Effector memory CD8-positive, alpha-beta T cell (primary cell): ENCODE data around the gene SNTB2.
"Not testable (repeated sequence)": the region's sequence is repeated elsewhere in the genome, so short reads cannot be mapped to it uniquely, and the experiment has no call there.

Source experiments
- ATAC-seq: fragments of 150-1000 bp; cut with Tn5 transposase; replicated peaks from 2 replicates; pipeline ENCODE4 v1.10.0; 2021; ENCODE audit warnings: mild to moderate bottlenecking, moderate library complexity
- DNase-seq, 3 experiments: peaks; one replicate each; pipeline ENCODE4 v3.0.0; 2021
- H3K27ac Mint-ChIP-seq, 2 donors: one replicate each; pipeline ENCODE4 v1.8.0; 2022; ENCODE audit warnings: mild to moderate bottlenecking in 2 of 2, mixed read lengths in 2 of 2, moderate library complexity in 2 of 2
- H3K27me3 Mint-ChIP-seq, 2 donors: one replicate each; pipeline ENCODE4 v1.8.0; 2022; ENCODE audit warnings: mixed read lengths in 2 of 2
- H3K36me3 Mint-ChIP-seq: one replicate; pipeline ENCODE4 v1.8.0; 2022; ENCODE audit warnings: mild to moderate bottlenecking, moderate library complexity, mixed read lengths; ENCODE audit not compliant: insufficient read depth
- H3K4me1 Mint-ChIP-seq, 2 donors: one replicate each; pipeline ENCODE4 v1.8.0; 2022; ENCODE audit warnings: low read depth in 2 of 2, mixed read lengths in 2 of 2
- H3K4me3 Mint-ChIP-seq, 2 donors: one replicate each; pipeline ENCODE4 v1.8.0; 2022; ENCODE audit warnings: mild to moderate bottlenecking in 2 of 2, mixed read lengths in 2 of 2, moderate library complexity in 2 of 2
- H3K9me3 Mint-ChIP-seq, 2 donors: one replicate each; pipeline ENCODE4 v1.8.0; 2022; ENCODE audit warnings: mixed read lengths in 2 of 2

The SNTB2 gene

GRCh38 chr16:69260506-69260905 lies 73.5 kb downstream of the SNTB2 start:
- H3K27ac Mint-ChIP-seq: peak overlapping the region in 1 of 2 donors; percentile 47
- no peak overlapping the region for H3K4me3 Mint-ChIP-seq
- no peaks in the 10 kb centered on the region for H3K27me3 Mint-ChIP-seq
- peaks cover 4 to 18% of the 10 kb centered on the region in 2 donors for H3K4me1 Mint-ChIP-seq
- no peak for ATAC-seq
- H3K36me3 Mint-ChIP-seq: peaks cover 29% of the 10 kb centered on the region
- no peaks in the 10 kb centered on the region for H3K9me3 Mint-ChIP-seq
- DNase-seq: no peak

GRCh38 chr16:69266334-69267063 lies 79.5 kb downstream of the SNTB2 start:
- peaks cover 0 to 11% of the 10 kb centered on the region in 2 donors for H3K4me1 Mint-ChIP-seq
- no peaks in the 10 kb centered on the region for H3K27me3 Mint-ChIP-seq
- no peaks in the 10 kb centered on the region for H3K9me3 Mint-ChIP-seq
- H3K4me3 Mint-ChIP-seq: no peak overlapping the region
- H3K27ac Mint-ChIP-seq: no peak overlapping the region
- DNase-seq (no peak), ATAC-seq (no peak)
- peaks cover 18% of the 10 kb centered on the region for H3K36me3 Mint-ChIP-seq

- Mint-ChIP-seq H3K4me1 (peaks cover 0 to 11% of the 10 kb centered on the region in 2 donors), H3K4me3 (no peak overlapping the region), H3K27ac (no peak overlapping the region), H3K27me3 (no peaks in the 10 kb centered on the region), H3K9me3 (no peaks in the 10 kb centered on the region), H3K36me3 (peaks cover 23% of the 10 kb centered on the region)
- DNase-seq (no peak), ATAC-seq (no peak)
Measured at GRCh38 chr16:69267633-69268032, 80.7 kb downstream of the SNTB2 start.

GRCh38 chr16:69270395-69270794 lies 83.4 kb downstream of the SNTB2 start:
- no peaks in the 10 kb centered on the region for H3K27me3 Mint-ChIP-seq
- H3K9me3 Mint-ChIP-seq: no peaks in the 10 kb centered on the region
- ATAC-seq: no peak
- no peak for DNase-seq
- H3K4me3 Mint-ChIP-seq: no peak overlapping the region
- peak overlapping the region in 1 of 2 donors; percentile 67 for H3K27ac Mint-ChIP-seq
- no peaks in the 10 kb centered on the region for H3K4me1 Mint-ChIP-seq
- H3K36me3 Mint-ChIP-seq: peaks cover 18% of the 10 kb centered on the region

- Mint-ChIP-seq H3K36me3 (peaks cover 18% of the 10 kb centered on the region), H3K27me3 (no peaks in the 10 kb centered on the region), H3K9me3 (no peaks in the 10 kb centered on the region), H3K27ac (peak overlapping the region in 1 of 2 donors; percentile 67), H3K4me1 (no peaks in the 10 kb centered on the region), H3K4me3 (no peak overlapping the region)
- DNase-seq (no peak), ATAC-seq (no peak)
Measured at GRCh38 chr16:69270831-69271230, 83.9 kb downstream of the SNTB2 start.

GRCh38 chr16:69273009-69273408 lies 86.0 kb downstream of the SNTB2 start:
- ATAC-seq (no peak), DNase-seq (no peak)
- Mint-ChIP-seq H3K9me3 (no peaks in the 10 kb centered on the region), H3K27me3 (no peaks in the 10 kb centered on the region), H3K4me3 (no peak overlapping the region), H3K27ac (peak overlapping the region in 1 of 2 donors; percentile 25), H3K36me3 (peaks cover 18% of the 10 kb centered on the region), H3K4me1 (peaks cover 0 to 3% of the 10 kb centered on the region in 2 donors)

GRCh38 chr16:69274699-69275235 lies 87.8 kb downstream of the SNTB2 start:
- peaks cover 0 to 3% of the 10 kb centered on the region in 2 donors for H3K4me1 Mint-ChIP-seq
- no peaks in the 10 kb centered on the region for H3K9me3 Mint-ChIP-seq
- peak overlapping the region; percentile 16 to 54 for H3K27ac Mint-ChIP-seq
- no peaks in the 10 kb centered on the region for H3K27me3 Mint-ChIP-seq
- H3K4me3 Mint-ChIP-seq: no peak overlapping the region
- no peak for DNase-seq
- ATAC-seq: no peak
- H3K36me3 Mint-ChIP-seq: peaks cover 17% of the 10 kb centered on the region

GRCh38 chr16:69276148-69277115 lies 89.5 kb downstream of the SNTB2 start:
- peaks cover 0 to 3% of the 10 kb centered on the region in 2 donors for H3K4me1 Mint-ChIP-seq
- no peaks in the 10 kb centered on the region for H3K27me3 Mint-ChIP-seq
- no peaks in the 10 kb centered on the region for H3K9me3 Mint-ChIP-seq
- H3K27ac Mint-ChIP-seq: peak overlapping the region; percentile 16 to 54
- peaks cover 12% of the 10 kb centered on the region for H3K36me3 Mint-ChIP-seq
- H3K4me3 Mint-ChIP-seq: no peak overlapping the region
- no peak for DNase-seq
- ATAC-seq: no peak

- ATAC-seq: no peak
- H3K4me3 Mint-ChIP-seq: no peak overlapping the region
Measured at GRCh38 chr16:69277413-69277812, 90.4 kb downstream of the SNTB2 start.

GRCh38 chr16:69283851-69284250 lies 96.9 kb downstream of the SNTB2 start:
- Mint-ChIP-seq H3K4me1 (no peaks in the 10 kb centered on the region), H3K4me3 (no peak overlapping the region), H3K9me3 (no peaks in the 10 kb centered on the region), H3K36me3 (peaks cover 19% of the 10 kb centered on the region), H3K27me3 (no peaks in the 10 kb centered on the region), H3K27ac (peak overlapping the region in 1 of 2 donors; percentile 56)
- DNase-seq: no peak
- ATAC-seq: no peak

More at GRCh38 chr16:69277413-69277812, 90.4 kb downstream of the SNTB2 start:
- peak overlapping the region in 1 of 2 donors; percentile 77 for H3K27ac Mint-ChIP-seq
- H3K9me3 Mint-ChIP-seq: no peaks in the 10 kb centered on the region
- DNase-seq: no peak
- no peaks in the 10 kb centered on the region for H3K27me3 Mint-ChIP-seq
- H3K36me3 Mint-ChIP-seq: peaks cover 9% of the 10 kb centered on the region
- peaks cover 0 to 3% of the 10 kb centered on the region in 2 donors for H3K4me1 Mint-ChIP-seq

GRCh38 chr16:69285240-69285639 lies 98.3 kb downstream of the SNTB2 start:
- H3K4me1 Mint-ChIP-seq: no peaks in the 10 kb centered on the region
- no peaks in the 10 kb centered on the region for H3K27me3 Mint-ChIP-seq
- DNase-seq (no peak), ATAC-seq (no peak)
- H3K36me3 Mint-ChIP-seq: peaks cover 16% of the 10 kb centered on the region
- no peak overlapping the region for H3K4me3 Mint-ChIP-seq
- no peak overlapping the region for H3K27ac Mint-ChIP-seq
- H3K9me3 Mint-ChIP-seq: no peaks in the 10 kb centered on the region

- Mint-ChIP-seq H3K27me3 (no peaks in the 10 kb centered on the region), H3K36me3 (peaks cover 16% of the 10 kb centered on the region), H3K4me3 (no peak overlapping the region), H3K9me3 (no peaks in the 10 kb centered on the region), H3K27ac (no peak overlapping the region), H3K4me1 (no peaks in the 10 kb centered on the region)
- DNase-seq: peak; percentile 51 to 55 (median 55)
- peak; percentile 32 for ATAC-seq
Measured at GRCh38 chr16:69286941-69287713, 100.2 kb downstream of the SNTB2 start.

GRCh38 chr16:69291657-69292056 lies 104.7 kb downstream of the SNTB2 start:
- DNase-seq, ATAC-seq, H3K4me3 Mint-ChIP-seq, H3K36me3 Mint-ChIP-seq, H3K9me3 Mint-ChIP-seq, H3K27ac Mint-ChIP-seq, H3K4me1 Mint-ChIP-seq, H3K27me3 Mint-ChIP-seq: not testable (repeated sequence)
